Fibroblast of skin of left quadriceps (primary cell): ENCODE results near the gene GNAZ.

Experiments used
- DNase-seq, 2 experiments: peaks; one replicate each; pipeline ENCODE4 v3.0.0-alpha.2; 2013; ENCODE audit warnings: low read depth in 2 of 2

The GNAZ gene

DNA sequence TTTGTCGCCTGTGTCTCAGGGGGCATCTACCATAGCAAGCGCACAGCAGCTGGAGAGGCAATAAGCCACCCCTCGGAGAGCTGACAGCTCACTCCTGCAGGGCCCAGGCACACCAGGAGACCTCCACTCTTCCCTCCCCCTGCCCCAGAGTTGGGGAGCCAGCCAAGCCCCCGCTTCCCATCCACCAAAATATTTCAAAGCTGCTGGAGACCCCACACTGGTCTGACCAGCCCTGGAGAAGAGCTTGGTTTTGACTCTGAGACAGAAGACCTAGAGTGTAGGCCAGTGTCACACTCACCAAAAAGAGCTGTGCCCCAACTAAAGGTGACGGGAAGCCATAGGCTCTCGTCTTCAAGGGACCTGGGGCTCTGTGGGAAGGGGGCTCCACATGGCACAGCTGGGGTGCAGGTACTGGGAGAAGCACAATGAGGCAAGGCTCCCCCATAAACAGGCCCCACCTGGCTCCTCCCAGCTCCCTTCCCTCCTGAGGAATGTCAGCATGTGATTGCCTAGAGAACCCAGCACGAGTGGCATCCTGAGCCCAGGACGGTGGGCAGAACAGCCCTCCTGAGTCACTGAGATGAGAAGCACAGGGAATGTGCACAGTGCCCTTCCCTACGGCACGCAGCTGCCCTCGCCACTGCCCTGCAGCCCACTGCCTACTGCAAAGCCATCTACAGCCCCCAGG is 5.8 kb upstream of the GNAZ start:
- DNase-seq: no peak

DNA sequence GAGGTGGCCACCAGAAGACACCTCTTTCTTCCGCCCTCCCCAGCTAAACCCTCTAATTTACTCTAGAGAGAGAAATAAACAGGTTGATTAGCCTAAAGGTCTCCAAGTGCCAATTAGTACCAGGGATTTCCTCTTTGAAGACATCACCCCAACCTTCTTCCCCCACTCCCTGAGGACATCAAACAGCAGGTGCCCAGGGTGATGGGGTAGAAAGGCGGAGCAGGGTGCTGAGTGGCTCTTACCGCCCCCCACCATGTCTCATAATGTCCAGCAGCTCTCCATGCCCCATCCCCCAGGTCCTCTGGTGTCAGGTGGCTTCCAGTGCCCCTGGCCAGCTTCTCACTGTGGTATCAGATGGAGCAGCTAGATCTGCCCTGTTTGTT is 5.3 kb upstream of the GNAZ start:
- DNase-seq: no peak

DNA sequence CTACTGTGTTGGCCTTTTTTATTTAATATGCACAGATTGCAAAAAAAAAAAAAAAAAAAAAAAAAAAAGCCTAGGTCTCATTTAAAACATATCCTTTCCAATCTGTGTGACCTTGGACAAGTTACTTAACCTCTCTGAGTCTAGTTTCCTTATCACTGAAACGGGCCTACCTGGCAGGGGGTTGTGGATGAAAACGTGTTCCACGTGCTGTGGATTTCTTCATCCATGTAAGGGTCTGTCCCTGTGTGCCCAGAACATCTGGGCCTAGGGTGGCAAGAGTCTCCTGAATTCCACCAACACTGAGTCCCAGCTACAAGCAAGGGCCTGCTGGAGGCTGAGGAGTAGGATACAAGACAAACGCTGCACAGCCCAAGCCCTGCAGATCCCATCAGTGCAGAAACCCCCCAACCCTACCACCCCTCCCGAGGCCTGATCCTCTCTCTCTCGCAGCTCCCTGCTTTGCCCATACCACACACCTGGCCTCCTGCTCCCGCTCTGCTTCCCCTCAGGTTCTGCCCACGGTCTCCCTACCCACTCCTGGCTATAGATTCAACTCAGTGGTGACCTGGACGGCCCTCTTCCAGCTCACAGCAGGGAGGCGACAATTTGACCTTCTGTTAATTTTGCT is 4.7 kb upstream of the GNAZ start:
- DNase-seq: no peak

DNA sequence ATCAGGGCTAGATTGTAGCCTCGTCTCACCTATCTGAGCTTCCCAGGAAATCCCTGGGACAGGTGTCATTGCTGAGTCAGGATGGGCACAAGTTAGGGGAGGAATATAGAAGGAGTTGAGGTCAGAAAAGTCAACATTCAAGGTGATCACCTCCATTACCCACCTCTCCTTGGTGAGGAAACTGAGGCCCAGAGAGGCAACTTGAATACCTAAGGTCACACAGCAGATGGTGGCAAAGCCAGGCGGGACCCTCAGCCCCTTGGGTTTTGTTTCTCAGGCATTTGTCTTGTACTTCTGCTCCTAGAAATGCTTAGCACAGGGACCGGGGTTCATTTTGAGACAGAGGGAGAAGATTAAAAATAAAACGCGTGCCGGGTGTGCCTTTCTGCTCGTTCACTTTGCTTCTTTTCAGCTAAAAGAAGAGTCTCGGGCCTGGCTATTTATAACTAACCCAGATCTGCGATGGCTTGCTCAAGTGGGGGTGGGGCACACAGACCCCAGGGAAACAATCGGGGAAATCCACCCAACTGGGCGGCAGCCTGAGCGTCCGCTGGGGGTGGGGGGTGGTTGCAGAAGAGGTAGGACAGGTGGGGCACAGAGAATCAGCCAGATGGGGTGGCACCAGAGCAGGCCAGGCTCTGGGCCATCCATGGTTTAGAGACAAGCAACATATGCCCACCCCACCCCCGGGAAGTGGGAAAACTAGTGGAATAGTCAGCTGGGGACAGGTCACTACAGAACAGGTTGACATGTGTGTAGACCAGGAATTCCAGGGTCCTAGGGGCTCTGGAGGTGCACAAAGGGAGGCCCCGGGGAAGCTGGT is 3.9 kb upstream of the GNAZ start:
- no peak for DNase-seq

DNA sequence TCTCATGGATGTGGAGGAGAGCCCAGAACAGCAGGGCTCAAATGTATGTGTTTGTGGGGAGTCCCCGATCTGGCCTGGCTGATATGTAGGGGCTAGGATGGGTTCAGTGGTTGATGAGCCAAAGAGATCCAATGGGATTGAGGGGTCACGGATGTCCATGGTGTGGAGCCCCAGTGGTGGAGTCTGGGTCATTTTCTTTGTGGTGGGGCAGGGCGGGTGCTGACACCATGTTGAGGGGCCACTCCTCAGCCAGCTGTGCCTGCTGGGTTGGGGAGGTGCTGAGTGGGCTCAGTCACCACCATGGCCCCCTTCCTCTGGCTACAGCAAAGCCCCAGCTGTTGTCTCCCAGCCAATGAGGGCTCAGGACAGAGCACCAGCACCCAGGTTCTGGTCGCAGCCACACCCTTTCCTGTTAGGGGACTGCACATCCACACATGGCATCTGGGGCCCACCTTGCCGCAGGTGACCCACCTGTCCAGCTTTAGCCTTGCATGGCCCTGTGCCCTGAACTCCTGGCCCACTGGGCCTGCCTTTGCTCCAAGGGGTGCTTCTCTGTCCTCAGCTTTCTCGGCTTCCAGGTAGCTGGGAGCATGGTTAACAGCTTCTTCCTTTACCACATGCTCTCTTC is 3.2 kb upstream of the GNAZ start:
- DNase-seq: no peak

DNA sequence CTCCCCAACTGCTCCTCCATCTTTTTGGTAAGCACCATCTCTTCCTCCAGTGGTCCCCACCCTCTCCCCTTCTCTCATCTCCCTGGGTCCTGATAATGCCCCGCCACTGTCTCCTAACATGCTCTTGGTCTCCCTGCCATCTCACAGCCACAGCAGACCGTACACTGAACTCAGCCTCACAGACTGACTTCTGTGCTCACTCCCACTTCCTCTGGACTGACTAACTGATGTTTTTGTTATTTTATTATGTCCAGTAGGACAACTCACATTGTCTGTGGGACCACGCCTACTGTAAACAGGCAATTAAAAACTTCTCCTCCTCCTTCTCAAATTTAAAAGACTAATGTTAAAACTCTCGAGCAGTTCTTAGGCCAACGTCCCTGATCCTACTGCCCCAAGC is 2.6 kb upstream of the GNAZ start:
- DNase-seq: no peak

DNA sequence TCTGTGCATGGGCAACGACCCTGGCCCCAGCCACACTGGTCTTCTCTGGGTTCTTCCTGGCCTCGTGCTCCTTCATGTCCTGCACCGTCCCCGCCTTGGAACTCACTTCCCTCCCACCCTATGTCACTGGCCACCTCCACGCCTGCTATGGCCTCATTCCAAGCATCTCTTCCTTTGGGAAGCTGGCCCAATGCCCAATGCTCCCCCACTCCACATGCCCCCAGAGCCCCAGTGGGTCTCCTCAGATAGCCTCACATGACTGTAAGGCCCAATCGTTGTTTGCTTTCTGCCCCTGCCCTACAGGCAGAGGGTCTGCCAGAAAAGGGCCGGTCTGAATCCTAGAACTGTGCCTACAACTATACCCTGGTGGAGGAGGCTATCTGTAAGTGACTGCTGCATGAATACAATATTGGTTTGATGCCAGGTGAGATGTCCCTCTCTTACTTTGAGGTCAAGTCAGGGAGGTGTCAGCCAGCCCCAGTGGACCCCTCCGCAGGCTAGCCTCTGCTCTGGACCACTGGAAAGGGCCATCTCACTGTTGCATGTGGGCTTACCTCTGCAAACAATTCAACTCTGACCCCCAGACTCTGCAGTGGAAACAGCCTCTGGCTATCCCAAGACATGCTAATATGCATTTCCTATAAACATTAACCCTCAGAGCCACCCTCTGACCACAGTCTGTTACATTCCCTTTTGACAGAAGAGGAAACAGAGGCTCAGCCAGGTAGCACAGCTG is 2.1 kb upstream of the GNAZ start:
- no peak for DNase-seq

DNA sequence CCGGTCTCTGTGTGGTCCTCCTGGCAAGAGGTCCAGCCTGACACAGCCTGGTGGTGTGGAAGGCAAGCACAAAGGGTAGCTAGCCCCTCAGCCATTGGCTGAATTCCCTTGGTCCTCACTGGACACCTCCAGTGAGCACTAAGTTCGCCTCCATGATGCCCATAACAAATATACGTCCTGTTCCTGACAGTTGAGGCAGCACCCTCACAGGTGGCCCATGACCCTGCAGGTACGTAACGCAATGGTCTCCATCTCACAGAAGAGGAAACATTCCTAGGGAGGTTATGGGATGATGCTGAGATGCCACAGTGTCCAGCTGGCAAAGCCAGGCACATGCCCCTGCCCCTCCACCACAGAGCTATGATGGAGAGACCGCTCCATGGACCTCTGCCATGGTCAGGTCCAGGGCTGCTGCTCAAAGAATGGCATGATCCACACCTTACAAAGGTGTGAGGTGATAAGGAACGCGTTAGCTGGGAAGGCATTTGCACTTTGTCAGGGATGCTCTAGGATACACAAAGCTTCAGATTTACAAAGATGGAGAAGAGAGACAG is 1.4 kb upstream of the GNAZ start:
- no peak for DNase-seq

DNA sequence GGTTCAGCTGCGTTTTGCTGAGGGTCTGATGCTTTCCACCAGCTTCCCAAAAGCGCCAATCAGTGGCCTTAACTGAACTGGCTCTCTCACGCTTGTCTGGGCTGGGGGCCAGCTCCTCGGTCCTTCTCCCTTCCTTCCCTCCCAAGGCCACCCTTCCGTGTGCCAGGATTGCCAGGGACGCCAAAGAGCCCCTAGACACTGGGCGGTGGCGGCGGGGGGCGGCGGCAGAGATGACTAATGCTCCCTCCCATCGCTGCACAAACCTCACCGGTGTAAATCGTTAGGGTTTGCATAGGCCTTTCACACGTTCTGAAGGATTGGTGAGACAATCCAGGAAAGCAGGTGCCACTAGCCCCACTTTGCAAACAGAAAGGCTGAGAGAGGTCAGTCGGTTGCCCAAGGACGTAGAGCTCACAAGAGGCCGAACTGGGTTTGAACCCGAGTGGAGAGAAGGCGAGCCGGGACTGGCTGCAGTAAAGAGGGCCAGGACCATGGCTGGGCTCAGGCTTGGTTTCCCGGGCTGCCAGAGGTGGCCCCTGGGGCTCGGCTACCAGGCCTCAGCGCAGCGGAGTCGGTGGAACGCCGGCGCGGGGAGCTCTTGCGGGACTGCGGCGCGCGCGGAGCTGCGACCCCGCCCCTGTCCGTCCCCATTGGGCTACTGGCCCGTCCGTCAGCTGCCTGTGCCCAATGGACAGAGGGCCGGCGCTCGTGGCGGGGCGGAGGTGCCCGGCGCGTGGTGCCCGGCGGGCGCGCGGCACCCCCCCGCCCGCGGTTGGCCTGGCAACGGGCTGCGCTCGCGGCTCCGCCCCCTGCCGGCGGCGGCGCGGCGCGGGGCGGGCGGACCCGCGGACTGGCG is 589 bp upstream of the GNAZ start:
- peak; percentile 73 for DNase-seq

DNA sequence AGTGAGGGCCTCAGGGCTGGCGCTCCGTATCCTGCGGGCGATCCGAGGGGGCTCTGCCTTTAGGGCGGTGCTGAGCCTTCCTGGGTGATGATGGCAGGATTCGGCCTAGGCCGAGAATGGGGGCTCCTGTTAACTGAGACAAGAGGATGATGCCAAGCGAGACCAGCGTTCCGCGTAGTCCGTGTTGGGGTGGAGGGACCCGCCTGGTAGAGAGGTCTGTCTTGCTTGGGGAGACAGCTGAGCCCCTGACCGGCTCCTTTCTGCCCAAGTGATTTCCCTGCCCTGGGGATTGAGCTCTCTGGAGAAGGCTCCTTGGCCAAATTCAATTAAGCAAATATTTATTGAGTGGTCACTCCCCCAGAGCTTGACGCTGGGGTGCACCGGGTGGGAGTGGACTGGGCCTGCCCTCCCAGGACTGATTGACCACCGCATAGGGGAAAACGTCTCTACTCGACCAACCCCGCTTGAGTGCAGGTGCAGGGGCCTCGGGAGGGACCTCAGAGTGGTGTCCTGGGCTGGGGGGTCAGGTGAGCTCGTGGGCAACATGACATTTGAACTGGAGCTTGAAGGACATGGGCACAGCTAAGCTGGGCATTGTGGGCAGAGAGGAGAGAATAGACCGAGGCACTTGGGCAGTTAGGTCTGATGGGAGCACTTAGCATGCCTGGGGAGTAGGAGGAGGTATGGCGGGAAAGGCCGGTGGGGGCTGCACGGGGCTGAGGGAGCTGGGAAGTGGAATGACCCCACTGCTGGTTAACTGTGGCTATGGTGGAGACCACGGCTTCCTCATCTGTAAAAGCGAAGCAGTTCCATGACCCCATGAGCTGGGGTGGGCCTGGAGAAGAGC is 1.1 kb downstream of the GNAZ start:
- no peak for DNase-seq

DNA sequence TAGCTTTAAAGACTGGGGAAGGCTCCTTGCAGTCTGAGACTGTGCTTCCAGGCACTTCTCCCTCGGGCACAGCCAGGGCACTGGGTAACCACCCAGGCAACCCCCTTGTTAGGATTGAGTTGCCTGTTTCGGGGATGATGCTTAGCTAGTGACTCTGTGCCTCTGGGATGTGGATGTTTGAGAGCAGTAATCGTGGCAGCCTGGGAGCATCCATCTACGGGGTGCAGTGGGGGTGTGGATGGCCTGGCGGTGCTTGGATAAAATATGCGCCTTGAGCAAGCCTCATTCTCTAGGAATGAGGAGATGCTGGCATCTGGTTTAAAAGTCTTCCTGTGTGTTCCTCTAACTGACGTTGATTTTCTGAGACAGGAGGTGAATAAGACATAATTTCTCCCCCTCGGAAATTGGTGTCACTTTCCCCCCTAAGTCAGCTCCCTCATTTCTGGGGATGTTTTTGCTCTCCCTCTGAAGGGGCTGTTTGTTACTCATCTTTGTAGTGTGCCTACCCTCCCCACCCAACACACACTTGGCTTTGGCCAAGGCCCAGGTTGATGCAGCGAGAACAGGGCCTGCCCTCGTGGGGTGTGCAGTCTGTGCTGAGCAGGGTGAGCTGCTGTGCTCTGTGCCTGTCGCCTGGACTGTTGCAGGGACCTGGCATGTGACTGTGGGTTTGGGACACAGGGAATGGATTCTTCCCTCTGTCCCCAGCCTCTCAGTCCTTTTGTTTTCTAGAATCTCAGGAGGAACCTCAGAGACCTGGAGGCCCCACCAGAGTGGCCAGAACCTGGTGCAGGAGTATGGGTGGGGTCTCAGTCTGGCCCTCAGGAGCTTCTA is 2.0 kb downstream of the GNAZ start:
- peak; percentile 67 to 71 for DNase-seq

DNA sequence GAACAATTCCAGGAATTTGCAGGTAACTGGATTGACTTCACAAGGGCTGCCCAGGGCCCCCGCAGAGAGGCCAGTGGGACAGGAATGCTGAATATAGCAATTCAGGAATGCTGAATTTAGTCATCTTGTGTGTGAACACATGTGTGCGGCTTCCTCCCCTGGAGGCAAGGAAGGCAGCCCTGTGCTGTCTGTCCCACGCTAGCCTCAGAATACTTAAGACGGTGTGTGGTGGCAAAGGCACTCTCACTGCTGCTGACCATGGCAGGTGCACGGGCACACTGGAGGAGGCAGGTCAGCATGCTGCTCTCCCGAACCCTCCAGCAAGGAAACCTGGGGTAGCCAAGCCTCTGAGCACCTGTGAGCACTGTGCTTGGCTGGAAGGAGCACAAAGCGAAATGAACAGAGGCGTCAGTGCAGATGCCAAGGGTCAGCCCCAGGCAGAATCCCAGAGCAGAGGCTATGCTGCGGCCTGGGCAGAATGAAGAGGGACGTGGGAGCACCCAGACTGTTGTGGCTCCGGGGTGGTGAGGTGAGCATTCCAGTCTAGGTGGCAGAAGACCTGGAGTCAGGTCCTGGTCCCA is 2.7 kb downstream of the GNAZ start:
- peak in 1 of 2 experiments; percentile 20 for DNase-seq

DNA sequence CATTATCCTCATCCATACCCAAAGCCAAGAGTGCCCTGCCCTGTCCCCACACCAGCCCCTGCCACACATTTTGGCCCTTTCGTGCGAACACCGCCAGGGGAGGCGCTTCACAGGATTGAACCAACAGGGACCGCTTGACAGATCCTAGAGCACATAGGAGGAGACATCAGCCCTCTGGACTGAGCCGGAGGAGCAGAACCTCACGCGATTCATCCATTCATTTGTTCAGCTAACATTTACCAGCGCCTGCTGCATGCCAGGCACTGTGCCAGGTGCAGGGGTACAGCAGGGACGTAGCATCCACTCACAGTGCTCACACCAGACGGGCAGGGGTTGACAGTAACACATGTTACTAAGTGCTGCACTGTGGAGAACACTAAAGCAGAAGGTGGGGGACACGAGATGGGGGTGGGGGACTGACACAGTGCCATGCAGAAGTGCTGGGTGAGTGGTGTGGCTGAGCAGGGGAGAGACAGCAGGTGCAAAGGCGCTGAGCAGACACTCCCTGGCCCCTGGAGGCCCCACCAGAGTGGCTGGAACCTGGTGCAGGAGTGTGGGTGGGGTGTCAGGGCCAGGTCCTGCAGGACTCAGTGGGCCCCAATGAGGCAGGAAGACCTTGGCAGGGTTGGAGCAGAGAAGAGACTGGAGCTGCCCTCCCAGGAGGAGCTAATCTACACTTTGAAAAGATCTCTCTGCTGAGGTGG is 3.4 kb downstream of the GNAZ start:
- DNase-seq: no peak

DNA sequence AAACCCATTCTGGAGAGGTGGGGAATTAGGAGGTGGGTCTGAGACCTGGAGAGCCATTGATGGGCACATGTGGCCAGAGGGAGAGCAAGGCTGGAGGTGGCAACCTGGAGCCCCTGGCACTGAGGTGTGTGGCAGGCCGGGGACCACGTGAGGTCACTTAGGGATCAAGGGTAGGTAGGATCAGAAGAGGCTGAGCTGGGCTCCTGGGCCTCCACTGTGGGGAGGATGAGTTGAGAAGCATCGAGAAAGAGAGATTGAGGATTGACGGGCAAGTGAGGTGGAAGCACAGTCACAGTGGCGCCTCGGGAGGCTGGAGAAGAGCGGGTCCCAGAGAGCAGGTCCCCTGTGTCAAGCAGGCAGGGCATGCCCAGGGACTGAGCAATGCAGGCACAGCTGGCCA is 4.1 kb downstream of the GNAZ start:
- no peak for DNase-seq

DNA sequence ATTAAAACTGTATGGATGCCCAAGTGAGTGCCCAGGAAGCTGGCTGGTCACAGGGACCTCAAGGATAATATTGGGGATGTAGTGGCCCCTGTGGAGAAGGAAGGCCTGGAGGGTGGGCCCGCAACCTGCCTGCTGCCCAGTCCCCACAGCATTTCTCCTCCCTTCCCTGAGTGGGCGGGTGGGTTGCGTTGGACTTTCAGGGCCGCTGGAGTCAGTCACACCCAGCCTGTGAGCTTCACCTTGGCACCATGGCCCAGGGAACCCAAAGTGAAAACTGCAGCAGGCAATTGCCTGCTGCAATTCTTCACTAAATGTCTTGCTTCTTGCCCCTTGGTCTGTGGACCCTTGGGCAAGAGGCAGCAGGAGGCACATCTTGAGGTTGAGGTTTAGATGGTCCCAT is 4.7 kb downstream of the GNAZ start:
- no peak for DNase-seq

DNA sequence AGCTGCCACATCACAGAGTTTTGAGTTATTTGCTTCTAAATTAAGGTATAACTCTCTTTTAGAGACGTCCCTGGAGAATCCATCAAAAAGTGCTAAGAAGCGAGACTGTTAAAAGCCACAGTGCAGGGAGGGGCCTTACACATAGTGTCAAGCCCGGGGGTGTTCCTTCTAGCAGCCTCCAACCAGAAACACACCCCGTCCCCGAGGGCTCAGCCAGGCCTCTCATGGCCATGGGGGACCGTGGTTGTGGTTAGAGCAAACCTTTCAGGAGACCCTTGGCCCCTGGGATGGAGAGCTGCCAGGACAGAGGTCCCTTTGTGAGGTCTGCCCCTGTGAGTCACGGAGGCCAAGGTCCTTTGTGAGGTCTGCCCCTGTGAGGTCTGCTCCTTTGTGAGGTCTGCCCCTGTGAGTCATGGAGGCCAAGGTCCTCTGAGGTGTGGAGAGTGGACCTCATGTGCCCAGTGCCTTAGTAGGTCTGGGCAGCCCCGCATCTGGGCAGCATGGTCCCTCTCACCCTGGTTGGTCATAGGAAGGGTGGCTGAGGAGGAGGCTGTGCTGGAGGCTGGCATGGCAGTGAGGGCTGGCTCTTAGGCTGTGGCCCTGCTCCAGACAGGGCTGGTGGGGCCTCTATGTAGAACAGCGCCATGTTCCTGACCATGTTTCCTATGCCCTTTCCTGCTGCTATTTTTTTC is 5.4 kb downstream of the GNAZ start:
- no peak for DNase-seq

DNA sequence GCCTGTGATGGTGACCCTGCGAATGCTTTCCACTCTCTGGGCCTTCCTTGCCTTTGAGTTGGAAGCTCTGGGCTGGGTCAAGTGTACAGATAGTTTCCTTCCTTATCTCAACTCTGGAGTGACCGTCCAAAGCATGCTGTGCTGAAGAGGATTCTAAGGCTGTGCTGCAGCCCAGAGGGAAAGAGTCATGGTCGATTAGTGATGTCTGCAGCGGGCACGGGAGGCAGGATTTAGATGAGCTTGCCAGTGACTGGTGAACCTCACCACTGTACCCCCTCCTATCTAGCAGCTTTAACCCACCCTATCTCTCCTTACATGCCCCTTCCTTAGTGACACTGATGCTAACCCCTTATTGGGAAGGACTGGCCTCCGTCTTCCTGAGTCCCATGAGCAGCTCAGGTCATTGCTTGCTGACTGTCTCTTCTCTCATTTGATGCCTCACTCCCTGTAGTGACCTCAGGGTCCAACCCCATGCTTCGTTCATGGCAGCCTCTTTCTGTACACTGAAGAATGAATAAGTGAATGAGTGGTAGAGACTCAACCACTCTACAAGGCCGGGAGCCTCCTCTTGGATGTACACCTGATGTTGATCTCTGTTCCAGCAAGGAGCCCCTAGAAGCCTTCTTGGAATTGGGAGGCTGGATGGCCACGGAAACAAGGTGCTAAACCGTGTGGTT is 6.7 kb downstream of the GNAZ start:
- DNase-seq: no peak
